Tibial nerve (tissue), 3 donors: ENCODE results near the gene CSNK1G2.

Experiments
- CTCF ChIP-seq, 5 experiments: fragments of 200-600 bp in 3 of 5; fragments of 450-650 bp in 2 of 5; sonication (generic) in 3 of 5; IDR thresholded peaks; one replicate each; pipeline ENCODE4 v1.5.1; 2016 to 2019; ENCODE audit warnings: antibody characterized with exemption in 5 of 5, mild to moderate bottlenecking in 3 of 5, moderate library complexity in 2 of 5
- POLR2A ChIP-seq, 2 donors: fragments of 450-650 bp; IDR thresholded peaks; one replicate each; pipeline ENCODE4 v1.6.1; 2017; ENCODE audit warnings: antibody characterized with exemption in 2 of 2, mild to moderate bottlenecking in 2 of 2, moderate library complexity in 2 of 2

- peak; percentile 78 to 82 for TF ChIP-seq POLR2A (IDR thresholded peaks at IDR 0.05)
- peak in 2 of 5 experiments; percentile 35 to 51 for TF ChIP-seq CTCF (IDR thresholded peaks at IDR 0.05)
Observed at GRCh38 chr19:1905110-1905862, 35.7 kb upstream of the CSNK1G2 start, which contains the start of the genes ADAT3 and SCAMP4.
